HepG2 (cell line): ENCODE measurements around the gene DPAGT1. TPM values are rescaled to one million over a fixed set of nuclear protein-coding genes. Genes with fewer than 3 reads are reported as not detected.
A peak's percentile ranks its signal among the peaks of the same experiment; 100 is the strongest.

Experiments
- BRD4 ChIP-seq: sonication (generic); formaldehyde crosslinking; IDR thresholded peaks from 2 replicates; pipeline ENCODE4 v1.4.0; 2020; ENCODE audit warnings: missing genetic modification reagents
- CHCHD3 ChIP-seq: sonication (generic); formaldehyde crosslinking; IDR thresholded peaks from 2 replicates; pipeline ENCODE4 v1.8.0; 2022; ENCODE audit warnings: mild to moderate bottlenecking, missing genetic modification reagents, moderate library complexity
- CREM ChIP-seq, 2 experiments: sonication (generic) in 1 of 2; formaldehyde crosslinking in 1 of 2; IDR thresholded peaks; 2 replicates each; pipeline versions ENCODE4 v1.4.0 to v1.6.1; 2016 to 2020; ENCODE audit warnings: antibody characterized with exemption in 1 of 2, mild to moderate bottlenecking in 1 of 2, missing genetic modification reagents in 1 of 2
- ELF1 ChIP-seq: sonication (generic); formaldehyde crosslinking; IDR thresholded peaks from 2 replicates; pipeline ENCODE4 v1.4.0; 2020; ENCODE audit warnings: missing genetic modification reagents
- JDP2 ChIP-seq: sonication (generic); formaldehyde crosslinking; IDR thresholded peaks from 2 replicates; pipeline ENCODE4 v1.8.1; 2022; ENCODE audit warnings: missing genetic modification reagents, borderline replicate concordance
- KDM2A ChIP-seq: sonication (generic); formaldehyde crosslinking; IDR thresholded peaks from 2 replicates; pipeline ENCODE4 v1.4.0; 2020; ENCODE audit warnings: low read depth, missing genetic modification reagents, borderline replicate concordance
- MIER2 ChIP-seq: IDR thresholded peaks from 2 replicates; pipeline ENCODE4 v1.6.1; 2016; ENCODE audit warnings: missing biosample characterization, missing genetic modification reagents
- MXD1 ChIP-seq: sonication (generic); formaldehyde crosslinking; IDR thresholded peaks from 2 replicates; pipeline ENCODE4 v1.4.0; 2020; ENCODE audit warnings: mild to moderate bottlenecking, missing genetic modification reagents
- NFYC ChIP-seq: IDR thresholded peaks from 2 replicates; pipeline ENCODE4 v1.6.1; 2016; ENCODE audit warnings: missing genetic modification reagents, missing compliant biosample characterization
- PCBP2 ChIP-seq: fragments of 200-400 bp; formaldehyde crosslinking; optimal IDR thresholded peaks from 2 replicates; pipeline ENCODE3; 2018; ENCODE audit warnings: low read length, low read depth; ENCODE audit not compliant: poor library complexity, severe bottlenecking
- POLR2A ChIP-seq, 2 experiments: IDR thresholded peaks; 2 replicates each; pipeline ENCODE4 v1.6.1; 2011; ENCODE audit warnings: low read depth in 2 of 2, low read length in 2 of 2, mild to moderate bottlenecking in 1 of 2, moderate library complexity in 1 of 2; ENCODE audit not compliant: insufficient read depth in 1 of 2
- ZNF10 ChIP-seq: sonication (generic); formaldehyde crosslinking; IDR thresholded peaks from 2 replicates; pipeline ENCODE4 v1.4.0; 2020; ENCODE audit warnings: mild to moderate bottlenecking, low read depth, missing genetic modification reagents, borderline replicate concordance
- ZNF282 ChIP-seq: fragments of 450-650 bp; IDR thresholded peaks from 2 replicates; pipeline ENCODE4 v1.6.1; 2018; ENCODE audit not compliant: partially characterized antibody
- ZNF543 ChIP-seq: sonication (generic); formaldehyde crosslinking; IDR thresholded peaks from 2 replicates; pipeline ENCODE4 v1.4.0; 2020; ENCODE audit warnings: mild to moderate bottlenecking, missing genetic modification reagents
- ZNF569 ChIP-seq: sonication (generic); formaldehyde crosslinking; IDR thresholded peaks from 2 replicates; pipeline ENCODE4 v1.5.0; 2020; ENCODE audit warnings: mild to moderate bottlenecking, missing genetic modification reagents, moderate library complexity, borderline replicate concordance
- ZNF589 ChIP-seq: sonication (generic); formaldehyde crosslinking; conservative IDR thresholded peaks from 2 replicates; pipeline ENCODE4 v1.8.0; 2022; ENCODE audit warnings: mild to moderate bottlenecking, moderate library complexity, missing genetic modification reagents
- ZSCAN22 ChIP-seq: sonication (generic); formaldehyde crosslinking; IDR thresholded peaks from 2 replicates; pipeline ENCODE4 v1.4.0; 2020; ENCODE audit warnings: mild to moderate bottlenecking, missing genetic modification reagents
- polyA plus RNA-seq, 8 experiments: library from polyadenylated mRNA; depleted of rRNA in 3 of 8; stranded (reverse) in 7 of 8; unstranded in 1 of 8; fragments of >200 nt; fragmentation: Illumina TruSeq in 4 of 8; extraction: Trizol in 4 of 8; gene quantifications; 2 replicates each; pipeline versions ENCODE4 v1.2.1 to v1.2.3, GENCODE V29; 2011 to 2016; ENCODE audit warnings: low read depth in 4 of 8, missing spikeins in 1 of 8, mixed read lengths in 1 of 8; ENCODE audit not compliant: insufficient read depth in 1 of 8
- total RNA-seq, 5 experiments: library from RNA; depleted of rRNA; stranded (reverse); fragments of >200 nt; fragmentation: Illumina TruSeq; extraction: Trizol; gene quantifications; 2 replicates each; pipeline ENCODE4 v1.2.3, GENCODE V29; 2016; ENCODE audit warnings: low read depth in 1 of 5
- TF ChIP-seq, protein P1 (sequence below): sonication (generic); formaldehyde crosslinking; IDR thresholded peaks from 2 replicates; pipeline ENCODE4 v1.5.0; 2020; ENCODE audit warnings: missing genetic modification reagents
- TF ChIP-seq, protein P2 (sequence below): sonication (generic); formaldehyde crosslinking; IDR thresholded peaks from 2 replicates; pipeline ENCODE4 v1.4.0; 2020; ENCODE audit warnings: missing genetic modification reagents
- TF ChIP-seq, protein P3 (sequence below): sonication (generic); formaldehyde crosslinking; IDR thresholded peaks from 2 replicates; pipeline ENCODE4 v1.5.0; 2020; ENCODE audit warnings: missing genetic modification reagents
- TF ChIP-seq, protein P4 (sequence below): sonication (generic); formaldehyde crosslinking; IDR thresholded peaks from 2 replicates; pipeline ENCODE4 v1.4.0; 2020; ENCODE audit warnings: missing genetic modification reagents

DPAGT1 gene
- total and polyA plus RNA-seq, 2 of the 13 experiments (the other 11 are each of a cell fraction or from before 2014, with no cell fraction given), result 37.6 to 70.7 TPM

- TF ChIP-seq, protein P1, sequence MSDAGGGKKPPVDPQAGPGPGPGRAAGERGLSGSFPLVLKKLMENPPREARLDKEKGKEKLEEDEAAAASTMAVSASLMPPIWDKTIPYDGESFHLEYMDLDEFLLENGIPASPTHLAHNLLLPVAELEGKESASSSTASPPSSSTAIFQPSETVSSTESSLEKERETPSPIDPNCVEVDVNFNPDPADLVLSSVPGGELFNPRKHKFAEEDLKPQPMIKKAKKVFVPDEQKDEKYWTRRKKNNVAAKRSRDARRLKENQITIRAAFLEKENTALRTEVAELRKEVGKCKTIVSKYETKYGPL (CRISPR knock-in tag), result no peak
- TF ChIP-seq, protein P2, sequence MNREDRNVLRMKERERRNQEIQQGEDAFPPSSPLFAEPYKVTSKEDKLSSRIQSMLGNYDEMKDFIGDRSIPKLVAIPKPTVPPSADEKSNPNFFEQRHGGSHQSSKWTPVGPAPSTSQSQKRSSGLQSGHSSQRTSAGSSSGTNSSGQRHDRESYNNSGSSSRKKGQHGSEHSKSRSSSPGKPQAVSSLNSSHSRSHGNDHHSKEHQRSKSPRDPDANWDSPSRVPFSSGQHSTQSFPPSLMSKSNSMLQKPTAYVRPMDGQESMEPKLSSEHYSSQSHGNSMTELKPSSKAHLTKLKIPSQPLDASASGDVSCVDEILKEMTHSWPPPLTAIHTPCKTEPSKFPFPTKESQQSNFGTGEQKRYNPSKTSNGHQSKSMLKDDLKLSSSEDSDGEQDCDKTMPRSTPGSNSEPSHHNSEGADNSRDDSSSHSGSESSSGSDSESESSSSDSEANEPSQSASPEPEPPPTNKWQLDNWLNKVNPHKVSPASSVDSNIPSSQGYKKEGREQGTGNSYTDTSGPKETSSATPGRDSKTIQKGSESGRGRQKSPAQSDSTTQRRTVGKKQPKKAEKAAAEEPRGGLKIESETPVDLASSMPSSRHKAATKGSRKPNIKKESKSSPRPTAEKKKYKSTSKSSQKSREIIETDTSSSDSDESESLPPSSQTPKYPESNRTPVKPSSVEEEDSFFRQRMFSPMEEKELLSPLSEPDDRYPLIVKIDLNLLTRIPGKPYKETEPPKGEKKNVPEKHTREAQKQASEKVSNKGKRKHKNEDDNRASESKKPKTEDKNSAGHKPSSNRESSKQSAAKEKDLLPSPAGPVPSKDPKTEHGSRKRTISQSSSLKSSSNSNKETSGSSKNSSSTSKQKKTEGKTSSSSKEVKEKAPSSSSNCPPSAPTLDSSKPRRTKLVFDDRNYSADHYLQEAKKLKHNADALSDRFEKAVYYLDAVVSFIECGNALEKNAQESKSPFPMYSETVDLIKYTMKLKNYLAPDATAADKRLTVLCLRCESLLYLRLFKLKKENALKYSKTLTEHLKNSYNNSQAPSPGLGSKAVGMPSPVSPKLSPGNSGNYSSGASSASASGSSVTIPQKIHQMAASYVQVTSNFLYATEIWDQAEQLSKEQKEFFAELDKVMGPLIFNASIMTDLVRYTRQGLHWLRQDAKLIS (CRISPR knock-in tag), result no peak
- TF ChIP-seq ZNF569 (no peak), ZNF10 (CRISPR knock-in tag) (no peak), CHCHD3 (CRISPR knock-in tag) (no peak), NFYC (CRISPR knock-in tag) (no peak), MXD1 (CRISPR knock-in tag) (peak; percentile 67; the same call in 1 of the 2 replicates), ELF1 (CRISPR knock-in tag) (no peak), POLR2A (IDR thresholded peaks at IDR 0.05; ENCODE audit: insufficient read depth in 1 of 2, low read depth in 2 of 2, low read length in 2 of 2) (peak; percentile 55 to 63; a peak in 2 of 4 replicates), BRD4 (0 out of 2 replicates have a peak, but pooled peaks have one; percentile 30), ZNF589 (CRISPR knock-in tag) (no peak), ZNF282 (no peak), MIER2 (CRISPR knock-in tag) (no peak), JDP2 (CRISPR knock-in tag) (no peak), ZSCAN22 (CRISPR knock-in tag) (no peak), CREM (IDR thresholded peaks at IDR 0.05) (0 out of 2 replicates have a peak, but pooled peaks have one; percentile 16), CREM (CRISPR knock-in tag; IDR thresholded peaks at IDR 0.05) (no peak), KDM2A (peak; percentile 67; the same call in 1 of the 2 replicates), ZNF543 (CRISPR knock-in tag) (no peak), PCBP2 (no peak)
- TF ChIP-seq, protein P3, sequence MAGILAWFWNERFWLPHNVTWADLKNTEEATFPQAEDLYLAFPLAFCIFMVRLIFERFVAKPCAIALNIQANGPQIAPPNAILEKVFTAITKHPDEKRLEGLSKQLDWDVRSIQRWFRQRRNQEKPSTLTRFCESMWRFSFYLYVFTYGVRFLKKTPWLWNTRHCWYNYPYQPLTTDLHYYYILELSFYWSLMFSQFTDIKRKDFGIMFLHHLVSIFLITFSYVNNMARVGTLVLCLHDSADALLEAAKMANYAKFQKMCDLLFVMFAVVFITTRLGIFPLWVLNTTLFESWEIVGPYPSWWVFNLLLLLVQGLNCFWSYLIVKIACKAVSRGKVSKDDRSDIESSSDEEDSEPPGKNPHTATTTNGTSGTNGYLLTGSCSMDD (CRISPR knock-in tag), result no peak
- TF ChIP-seq, protein P4, sequence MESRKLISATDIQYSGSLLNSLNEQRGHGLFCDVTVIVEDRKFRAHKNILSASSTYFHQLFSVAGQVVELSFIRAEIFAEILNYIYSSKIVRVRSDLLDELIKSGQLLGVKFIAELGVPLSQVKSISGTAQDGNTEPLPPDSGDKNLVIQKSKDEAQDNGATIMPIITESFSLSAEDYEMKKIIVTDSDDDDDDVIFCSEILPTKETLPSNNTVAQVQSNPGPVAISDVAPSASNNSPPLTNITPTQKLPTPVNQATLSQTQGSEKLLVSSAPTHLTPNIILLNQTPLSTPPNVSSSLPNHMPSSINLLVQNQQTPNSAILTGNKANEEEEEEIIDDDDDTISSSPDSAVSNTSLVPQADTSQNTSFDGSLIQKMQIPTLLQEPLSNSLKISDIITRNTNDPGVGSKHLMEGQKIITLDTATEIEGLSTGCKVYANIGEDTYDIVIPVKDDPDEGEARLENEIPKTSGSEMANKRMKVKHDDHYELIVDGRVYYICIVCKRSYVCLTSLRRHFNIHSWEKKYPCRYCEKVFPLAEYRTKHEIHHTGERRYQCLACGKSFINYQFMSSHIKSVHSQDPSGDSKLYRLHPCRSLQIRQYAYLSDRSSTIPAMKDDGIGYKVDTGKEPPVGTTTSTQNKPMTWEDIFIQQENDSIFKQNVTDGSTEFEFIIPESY (CRISPR knock-in tag), result no peak
These were observed 5.2 kb upstream of the DPAGT1 start, which contains the start of gene C2CD2L (continued) for GRCh38 chr11:119106564-119107537.
